Spinal cord (tissue), 10 donors: ENCODE data around the gene EHBP1L1. TPM values are rescaled to one million over a fixed set of nuclear protein-coding genes. Genes with fewer than 3 reads are reported as not detected.
A peak's percentile ranks its signal among the peaks of the same experiment; 100 is the strongest.

Experiments used
- DNase-seq, 6 donors: peaks; one replicate each; pipeline versions ENCODE4 v3.0.0 to v3.0.0-alpha.2; 2013 to 2015; ENCODE audit warnings: low spot score in 6 of 6, low read depth in 4 of 6
- H3K27ac ChIP-seq: one replicate; pipeline ENCODE4 v1.5.1; 2013; ENCODE audit warnings: low read depth, low read length, control low read depth
- H3K27me3 ChIP-seq: one replicate; pipeline ENCODE4 v1.6.1; 2013; ENCODE audit warnings: low read length; ENCODE audit not compliant: control insufficient read depth, insufficient read depth
- H3K36me3 ChIP-seq: one replicate; pipeline ENCODE4 v1.6.1; 2013; ENCODE audit warnings: low read length; ENCODE audit not compliant: control insufficient read depth, insufficient read depth
- H3K4me1 ChIP-seq: one replicate; pipeline ENCODE4 v1.6.1; 2013; ENCODE audit warnings: low read length; ENCODE audit not compliant: control insufficient read depth, insufficient read depth
- H3K4me3 ChIP-seq: one replicate; pipeline ENCODE4 v1.5.1; 2013; ENCODE audit warnings: low read depth, low read length, control low read depth
- H3K9me3 ChIP-seq: one replicate; pipeline ENCODE4 v1.6.1; 2013; ENCODE audit warnings: low read length; ENCODE audit not compliant: control insufficient read depth, insufficient read depth
- WGBS: methylation state at CpG from one replicate; pipeline ENCODE4 v1.1.5; 2013; ENCODE audit warnings: missing lambda C conversion rate; ENCODE audit not compliant: insufficient coverage; 5-methylcytosine and 5-hydroxymethylcytosine counted together
- polyA plus RNA-seq, 2 donors: library from polyadenylated mRNA; unstranded; fragments of 120-200 nt; gene quantifications; one replicate each; pipeline ENCODE4 v1.2.1, GENCODE V29; 2013; ENCODE audit not compliant: insufficient read length in 2 of 2
- total RNA-seq, 2 donors: library from RNA; depleted of rRNA in 1 of 2; stranded (reverse); fragments of 120-200 nt in 1 of 2; fragments of >200 nt in 1 of 2; gene quantifications; one replicate each; pipeline versions ENCODE4 v1.2.3 to v1.2.4, GENCODE V29; 2013 to 2014
- donor health status: healthy.

The EHBP1L1 gene
- total and polyA plus RNA-seq, 4 donors: 13.9 to 30.1 (median 22.2) TPM

DNA sequence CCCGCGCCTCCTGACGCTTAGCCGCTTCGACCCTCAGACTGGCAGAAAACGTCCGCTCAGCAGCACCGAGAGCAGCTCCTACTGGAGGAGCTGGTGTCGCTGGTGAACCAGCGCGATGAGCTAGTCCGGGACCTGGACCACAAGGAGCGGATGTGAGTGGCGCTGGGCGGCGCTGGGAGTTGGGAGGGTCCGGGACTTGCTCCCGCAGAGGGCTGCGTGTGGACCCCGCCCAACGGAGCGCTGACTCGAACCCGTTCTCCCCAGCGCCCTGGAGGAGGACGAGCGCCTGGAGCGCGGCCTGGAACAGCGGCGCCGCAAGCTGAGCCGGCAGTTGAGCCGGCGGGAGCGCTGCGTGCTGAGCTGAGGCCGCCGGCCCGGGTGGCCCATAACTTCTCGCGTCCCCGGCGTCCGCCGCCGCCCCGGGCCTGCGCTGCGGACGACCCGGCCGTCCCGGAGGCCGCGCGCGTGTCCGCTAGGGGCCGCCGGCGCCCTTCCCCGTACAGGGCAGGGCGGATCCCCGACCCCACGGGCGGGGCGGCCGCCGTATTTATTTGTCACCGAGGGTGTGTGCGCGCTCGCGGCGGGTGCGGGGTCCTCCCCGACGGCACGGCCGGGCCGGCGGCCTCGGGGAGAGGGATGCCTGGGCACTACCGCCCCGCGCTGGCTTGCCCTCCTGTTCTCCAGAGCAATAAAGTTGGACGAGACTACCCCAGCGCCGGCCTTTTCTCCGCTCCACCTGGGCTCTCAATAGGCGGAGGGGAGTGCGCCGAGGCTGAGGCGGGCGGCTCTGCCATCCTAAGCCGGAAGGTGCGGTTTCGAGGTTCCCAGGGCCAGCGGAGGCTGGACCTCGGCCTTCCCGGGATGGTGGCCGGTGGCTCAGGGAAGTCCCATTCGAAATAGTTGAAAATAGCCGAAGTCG, 16.3 kb downstream of the EHBP1L1 start:
- no peaks in the 10 kb centered on the region for H3K9me3 ChIP-seq
- DNase-seq: peak in 1 of 6 donors; percentile 12
- peaks cover 60% of the 10 kb centered on the region for H3K36me3 ChIP-seq
- WGBS: 18% methylated on average over 106 of the region's 106 CpGs
- H3K4me3 ChIP-seq: no peak overlapping the region
- peaks cover 53% of the 10 kb centered on the region for H3K4me1 ChIP-seq
- H3K27ac ChIP-seq: peak overlapping the region; percentile 47
- peaks cover 5% of the 10 kb centered on the region for H3K27me3 ChIP-seq

DNA sequence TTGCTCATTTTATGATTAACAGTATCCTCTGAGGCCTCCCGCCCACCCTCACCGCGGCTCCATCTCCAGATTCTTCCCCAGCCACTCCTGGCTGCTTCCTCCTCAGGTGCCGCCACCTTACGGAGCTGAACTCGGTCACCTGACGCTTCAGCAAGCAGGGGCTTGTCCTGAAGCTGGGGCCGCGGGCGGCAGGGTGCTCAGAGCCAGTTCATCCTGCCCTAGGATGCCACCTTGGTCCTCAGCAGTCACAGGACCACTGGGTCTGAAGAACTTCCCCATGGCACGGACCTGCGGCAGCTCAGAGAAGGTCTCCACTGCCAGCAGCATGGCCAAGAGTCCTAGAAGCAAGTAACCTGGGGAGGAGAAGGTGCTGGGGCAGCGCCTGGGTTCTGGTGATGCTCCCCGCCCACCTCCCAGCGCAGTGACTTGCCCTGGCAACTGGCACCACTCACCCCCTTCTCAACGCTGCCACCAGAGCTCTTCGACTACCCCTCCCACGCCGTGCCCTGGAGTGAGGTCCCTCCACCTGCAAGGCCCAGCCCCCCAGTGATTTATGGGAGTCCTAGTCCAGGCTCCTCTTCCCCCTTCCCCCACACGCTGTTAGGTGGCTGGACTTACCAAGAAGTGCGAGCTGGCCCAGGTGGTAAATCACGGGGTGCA, 17.1 kb downstream of the EHBP1L1 start:
- no peak overlapping the region for H3K4me3 ChIP-seq
- peaks cover 67% of the 10 kb centered on the region for H3K36me3 ChIP-seq
- peaks cover 46% of the 10 kb centered on the region for H3K4me1 ChIP-seq
- 66% methylated on average over 20 of the region's 22 CpGs for WGBS
- no peaks in the 10 kb centered on the region for H3K9me3 ChIP-seq
- no peak for DNase-seq
- H3K27ac ChIP-seq: no peak overlapping the region
- H3K27me3 ChIP-seq: peaks cover 5% of the 10 kb centered on the region

DNA sequence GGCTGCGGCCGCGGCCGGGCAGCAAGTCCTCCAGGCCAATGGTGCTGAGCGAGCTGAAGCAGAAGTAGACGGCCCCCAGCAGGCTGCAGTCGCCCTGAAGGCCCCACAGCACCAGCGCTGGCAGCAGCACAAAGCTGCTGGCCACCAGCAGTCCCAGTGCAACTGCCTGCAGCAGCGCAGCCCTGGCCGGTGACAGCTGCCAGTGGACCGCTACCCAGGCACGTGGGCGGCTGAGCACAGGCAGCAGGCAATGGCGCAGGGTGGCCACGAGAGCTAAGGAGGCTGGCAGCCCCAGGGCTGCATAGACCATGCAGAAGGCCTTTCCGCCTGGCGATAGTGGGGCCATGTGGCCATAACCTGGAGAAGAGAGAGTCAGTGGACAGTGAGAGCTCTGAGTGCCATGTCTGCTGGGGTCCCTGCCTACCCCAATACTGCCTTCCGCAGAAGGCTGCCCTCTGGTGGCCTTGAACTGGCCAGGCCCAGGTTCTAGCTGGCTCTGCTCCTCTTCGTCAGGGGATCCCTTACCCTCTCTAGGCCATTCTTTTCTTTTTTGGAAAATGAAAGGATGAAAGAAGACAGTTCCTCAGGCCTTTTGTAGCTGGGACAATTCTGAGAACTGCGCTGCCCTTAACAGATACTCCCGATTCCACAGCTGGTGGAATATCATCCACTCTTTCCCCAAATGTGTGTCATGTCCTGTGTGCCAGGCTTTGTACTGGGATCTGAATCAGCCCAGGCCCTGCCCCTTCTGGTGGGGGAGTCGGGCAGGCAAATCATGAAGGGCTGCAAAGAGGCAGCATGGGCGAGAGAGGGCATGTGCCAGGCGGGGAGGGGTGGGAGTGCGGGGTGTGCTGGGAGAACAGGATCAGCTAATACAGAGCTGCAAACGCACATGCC, 17.9 kb downstream of the EHBP1L1 start:
- no peak overlapping the region for H3K27ac ChIP-seq
- no peaks in the 10 kb centered on the region for H3K9me3 ChIP-seq
- H3K27me3 ChIP-seq: peaks cover 5% of the 10 kb centered on the region
- H3K36me3 ChIP-seq: peaks cover 67% of the 10 kb centered on the region
- 76% methylated on average over 24 of the region's 26 CpGs for WGBS
- H3K4me1 ChIP-seq: peaks cover 38% of the 10 kb centered on the region
- no peak overlapping the region for H3K4me3 ChIP-seq
- DNase-seq: peak in 1 of 6 donors; percentile 25

DNA sequence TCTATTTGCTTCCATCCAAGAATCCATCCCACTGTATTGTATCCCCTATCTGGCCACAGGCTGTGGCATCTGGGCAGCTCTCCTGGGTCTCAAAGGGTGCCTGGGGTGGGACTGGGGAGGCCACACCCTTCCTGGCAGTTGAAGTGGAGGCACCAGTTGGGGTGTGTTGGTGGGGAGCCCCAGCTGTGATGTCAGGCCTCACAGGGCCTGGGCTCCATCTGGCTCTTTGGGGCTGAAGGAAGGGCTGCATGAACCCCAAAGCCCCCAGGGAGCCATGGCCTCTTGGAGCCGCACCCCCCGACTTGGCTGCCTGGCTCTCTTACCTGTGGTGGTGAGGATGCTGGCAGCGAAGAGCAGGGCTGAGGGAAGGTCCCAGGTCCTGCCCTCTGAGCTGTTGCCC, 19.3 kb downstream of the EHBP1L1 start:
- Histone ChIP-seq H3K4me3 (no peak overlapping the region), H3K4me1 (peaks cover 27% of the 10 kb centered on the region), H3K9me3 (no peaks in the 10 kb centered on the region), H3K36me3 (peaks cover 68% of the 10 kb centered on the region), H3K27me3 (peaks cover 5% of the 10 kb centered on the region), H3K27ac (no peak overlapping the region)
- WGBS: 89% methylated on average over 3 of the region's 3 CpGs
- DNase-seq: no peak

DNA sequence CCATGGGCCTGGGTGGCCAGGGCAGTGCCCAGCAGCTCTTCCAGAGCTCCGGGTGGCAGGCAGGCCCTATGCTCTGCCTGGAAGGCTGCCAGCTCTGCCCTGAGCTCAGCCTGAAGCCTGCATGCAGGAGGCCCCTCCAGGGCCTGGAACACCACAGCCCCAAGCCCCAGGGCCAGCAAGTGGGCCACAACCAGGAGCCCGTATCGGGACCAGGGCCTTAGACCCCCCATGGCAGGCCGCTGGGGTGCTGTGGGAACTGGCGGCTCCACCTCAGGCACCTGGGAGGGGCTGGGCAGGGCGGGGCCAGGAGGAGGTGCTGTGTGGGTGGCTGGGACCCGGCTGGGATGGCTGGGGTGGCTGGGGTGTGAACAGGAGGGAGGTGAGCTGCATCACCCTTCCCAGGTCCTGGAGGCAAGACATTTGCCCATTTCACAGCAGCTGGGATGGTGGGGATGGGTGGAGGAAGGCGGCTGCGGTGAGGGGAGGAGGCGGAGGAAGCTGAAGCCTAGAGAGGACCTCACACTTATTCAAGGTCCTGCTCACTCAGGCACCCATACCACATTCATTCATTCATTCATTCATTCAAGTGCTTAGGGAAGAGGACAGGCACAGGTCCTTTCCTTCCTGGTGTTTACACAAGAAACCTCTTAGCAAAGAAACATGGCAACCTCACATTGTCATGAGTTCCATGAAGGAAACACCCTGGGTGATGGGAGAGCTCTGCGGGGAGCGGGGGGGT, 19.9 kb downstream of the EHBP1L1 start, which contains the start of gene KCNK7:
KCNK7 (minus strand) TSS at position 258 of the 739 bp plus-strand sequence; CDS start at position 230, 28 bp downstream.
- no peak for DNase-seq
- no peaks in the 10 kb centered on the region for H3K9me3 ChIP-seq
- peaks cover 24% of the 10 kb centered on the region for H3K4me1 ChIP-seq
- no peak within 1 kb of the TSS for H3K4me3 ChIP-seq
- WGBS: 69% methylated on average over 9 of the region's 12 CpGs
- H3K27ac ChIP-seq: no peak within 1 kb of the TSS
- H3K27me3 ChIP-seq: peaks cover 3% of the 10 kb centered on the region
- H3K36me3 ChIP-seq: peaks cover 67% of the 10 kb centered on the region

DNA sequence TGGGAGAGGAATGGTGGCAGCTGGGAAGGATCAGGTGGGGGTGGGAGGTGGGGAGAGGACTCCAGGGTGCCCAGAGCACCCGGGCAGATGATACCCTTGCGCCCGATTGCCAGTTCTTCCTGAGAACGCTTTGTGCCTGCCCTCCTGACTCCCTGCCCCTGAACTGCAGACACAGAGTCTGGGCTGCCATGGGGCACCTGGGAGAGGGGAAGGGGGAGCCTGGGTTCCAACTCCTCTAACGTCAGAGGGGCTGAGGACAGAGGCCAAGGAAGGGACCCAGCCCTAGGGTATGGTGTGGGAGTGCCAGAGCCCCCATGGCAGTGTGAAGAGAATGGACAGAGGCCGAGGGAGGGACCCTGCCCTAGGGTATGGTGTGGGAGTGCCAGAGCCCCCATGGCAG, 20.7 kb downstream of the EHBP1L1 start:
- H3K27ac ChIP-seq: no peak overlapping the region
- DNase-seq: no peak
- no peaks in the 10 kb centered on the region for H3K9me3 ChIP-seq
- no peak overlapping the region for H3K4me3 ChIP-seq
- 83% methylated on average over 6 of the region's 6 CpGs for WGBS
- peaks cover 3% of the 10 kb centered on the region for H3K27me3 ChIP-seq
- peaks cover 24% of the 10 kb centered on the region for H3K4me1 ChIP-seq
- H3K36me3 ChIP-seq: peaks cover 72% of the 10 kb centered on the region

DNA sequence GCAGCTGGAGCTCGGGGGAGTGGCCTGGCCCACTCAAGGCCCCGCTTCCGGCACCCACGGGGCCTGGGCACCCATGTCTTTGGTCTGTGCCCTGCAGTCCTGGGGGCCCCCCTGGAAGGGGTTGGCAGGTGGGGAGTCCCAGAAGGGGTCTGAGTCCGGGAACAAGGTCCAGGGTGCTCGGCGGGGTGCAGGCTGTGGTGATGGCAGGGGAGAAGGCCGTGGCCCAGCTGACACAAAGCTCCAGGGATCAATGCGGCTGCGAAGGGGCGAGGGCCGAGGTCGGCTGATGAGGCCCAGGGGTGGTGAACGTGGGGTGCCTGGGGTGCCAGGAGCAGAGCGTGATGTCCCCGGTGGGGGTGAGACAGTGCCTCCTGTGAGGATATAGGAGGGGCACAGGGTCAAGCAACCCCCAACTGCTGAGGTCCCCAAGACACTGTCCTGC, 22.4 kb downstream of the EHBP1L1 start:
- H3K36me3 ChIP-seq: peaks cover 67% of the 10 kb centered on the region
- WGBS: 94% methylated on average over 15 of the region's 16 CpGs
- no peaks in the 10 kb centered on the region for H3K27me3 ChIP-seq
- H3K4me1 ChIP-seq: peaks cover 15% of the 10 kb centered on the region
- no peaks in the 10 kb centered on the region for H3K9me3 ChIP-seq
- no peak overlapping the region for H3K4me3 ChIP-seq
- DNase-seq: no peak
- no peak overlapping the region for H3K27ac ChIP-seq

DNA sequence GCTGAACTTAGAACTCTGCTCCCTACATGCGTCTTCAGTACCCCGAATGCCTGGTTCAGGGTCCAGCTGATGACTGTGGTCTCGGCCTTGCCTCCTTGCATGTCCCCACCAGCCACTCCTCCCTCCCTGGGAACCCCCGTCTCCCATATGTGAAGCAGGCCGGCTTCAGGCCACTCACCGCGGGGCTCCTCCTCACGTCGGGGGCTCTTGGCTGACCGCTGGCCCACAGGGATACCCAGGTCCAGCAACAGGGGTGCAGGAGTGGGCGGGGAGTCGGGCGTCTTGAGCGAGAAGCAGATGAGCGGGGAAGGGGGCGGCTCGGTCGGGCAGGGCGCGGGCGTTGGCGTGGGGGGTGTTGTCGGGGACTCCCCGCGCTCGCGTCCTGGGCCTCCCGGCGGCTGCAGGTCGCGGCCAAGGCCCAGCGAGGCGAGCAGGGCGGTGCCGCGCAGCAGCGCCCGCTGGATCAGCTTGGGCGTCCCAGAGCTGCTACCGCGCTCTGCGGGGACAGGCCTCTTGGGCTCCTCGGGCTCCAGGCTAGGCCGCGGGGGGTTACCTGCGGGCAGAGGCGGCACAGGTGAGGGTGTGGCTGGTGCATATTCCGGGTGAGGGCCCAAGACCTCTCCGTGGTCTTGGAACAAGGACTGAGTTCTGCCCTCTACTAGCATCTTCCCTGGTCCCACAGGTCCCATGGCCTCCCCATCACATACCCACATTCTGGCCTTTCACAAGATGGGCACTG, 23.5 kb downstream of the EHBP1L1 start:
- 74% methylated on average over 47 of the region's 49 CpGs for WGBS
- no peak for DNase-seq

More for the DNA sequence above, 23.5 kb downstream of the EHBP1L1 start:
- Histone ChIP-seq H3K27ac (no peak overlapping the region), H3K36me3 (peaks cover 64% of the 10 kb centered on the region), H3K9me3 (no peaks in the 10 kb centered on the region), H3K27me3 (no peaks in the 10 kb centered on the region), H3K4me3 (no peak overlapping the region), H3K4me1 (peaks cover 5% of the 10 kb centered on the region)
